ENCODE measurements around the gene PDE4D. TPM values are rescaled to one million over a fixed set of nuclear protein-coding genes. Genes with fewer than 3 reads are reported as not detected.

Gene PDE4D
- total RNA-seq, 1 donor from 2014 or later, result 2.3 TPM

DNA sequence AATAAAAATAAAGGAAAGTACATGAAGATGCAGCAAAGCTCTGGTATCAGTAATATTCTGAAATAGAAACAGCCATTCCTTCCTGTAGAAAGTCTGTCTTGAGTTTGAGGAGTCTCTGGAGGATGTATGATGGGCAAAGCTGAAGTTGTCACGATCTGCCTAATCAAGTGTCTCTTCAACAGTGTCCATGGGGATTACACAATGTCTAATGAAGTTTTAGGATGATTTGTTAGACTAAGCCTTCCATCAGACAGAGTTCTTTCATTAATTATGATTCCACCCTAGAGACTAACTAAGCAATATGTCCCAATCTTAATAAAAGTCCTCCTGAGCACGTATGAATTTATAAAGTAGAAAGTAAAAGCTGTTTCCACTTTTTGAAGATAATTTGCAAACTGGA is 26.9 kb downstream of the PDE4D start:
- Mint-ChIP-seq H3K9me3 (no peaks in the 10 kb centered on the region), H3K27me3 (ENCODE audit: insufficient read depth, low read depth) (peaks cover 2% of the 10 kb centered on the region), H3K4me3 (no peak overlapping the region), H3K27ac (no peak overlapping the region), H3K36me3 (no peaks in the 10 kb centered on the region), H3K4me1 (peaks cover 12% of the 10 kb centered on the region)
- H3K36me3 ChIP-seq, result no peaks in the 10 kb centered on the region
- H3K79me2 ChIP-seq (ENCODE audit: low read depth), result no peaks in the 10 kb centered on the region
- H3K4me3 ChIP-seq, result no peak overlapping the region
- no peak overlapping the region for H3K9ac ChIP-seq
- no peak for TF ChIP-seq EZH2phosphoT487 (IDR thresholded peaks at IDR 0.05)
- TF ChIP-seq EZH2 (IDR thresholded peaks at IDR 0.05), result no peak
- TF ChIP-seq CTCF (IDR thresholded peaks at IDR 0.05), result no peak
- H4K20me1 ChIP-seq (ENCODE audit: low read depth), result no peaks in the 10 kb centered on the region
- no peaks in the 10 kb centered on the region for H3K9me3 ChIP-seq (ENCODE audit: low read depth)
- no peak overlapping the region for H2AFZ ChIP-seq (replicated peaks)
- no peak overlapping the region for H3K27ac ChIP-seq
- no peaks in the 10 kb centered on the region for H3F3A ChIP-seq (ENCODE audit: low read depth)
- no peaks in the 10 kb centered on the region for H3K27me3 ChIP-seq
- H3K4me1 ChIP-seq, result no peaks in the 10 kb centered on the region
- no peak for DNase-seq (ENCODE audit: low spot score)
- no peak overlapping the region for H3K4me2 ChIP-seq

DNA sequence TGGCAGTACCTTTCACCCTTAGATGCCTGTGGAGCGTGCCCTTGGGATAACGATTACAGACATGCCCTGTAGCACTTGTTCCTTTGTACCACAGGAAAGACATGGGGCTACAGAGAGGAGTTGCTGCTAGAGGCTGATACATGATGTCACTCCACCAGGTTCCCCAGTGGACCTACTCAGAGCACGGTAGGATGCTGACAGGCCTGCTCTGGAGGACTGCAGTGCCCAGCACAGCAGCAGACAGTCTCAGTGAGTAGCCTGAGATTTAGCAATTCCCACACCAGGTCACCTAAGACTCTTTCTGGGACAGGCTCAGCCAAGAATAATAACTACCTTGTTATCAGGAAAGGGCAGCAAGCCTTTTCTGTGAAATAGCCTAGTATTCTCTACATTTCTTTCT is 28.8 kb downstream of the PDE4D start:
- no peaks in the 10 kb centered on the region for H3K27me3 ChIP-seq
- H3K79me2 ChIP-seq (ENCODE audit: low read depth), result no peaks in the 10 kb centered on the region
- no peak overlapping the region for H3K4me2 ChIP-seq
- Mint-ChIP-seq H3K4me1 (peaks cover 12% of the 10 kb centered on the region), H3K27ac (no peak overlapping the region), H3K27me3 (ENCODE audit: insufficient read depth, low read depth) (peaks cover 2% of the 10 kb centered on the region), H3K9me3 (no peaks in the 10 kb centered on the region), H3K36me3 (no peaks in the 10 kb centered on the region), H3K4me3 (no peak overlapping the region)
- no peaks in the 10 kb centered on the region for H3K36me3 ChIP-seq
- no peaks in the 10 kb centered on the region for H3K4me1 ChIP-seq
- no peaks in the 10 kb centered on the region for H3F3A ChIP-seq (ENCODE audit: low read depth)
- TF ChIP-seq EZH2phosphoT487 (IDR thresholded peaks at IDR 0.05), result no peak
- no peak for TF ChIP-seq EZH2 (IDR thresholded peaks at IDR 0.05)
- no peak for TF ChIP-seq CTCF (IDR thresholded peaks at IDR 0.05)
- no peak overlapping the region for H2AFZ ChIP-seq (replicated peaks)
- H3K9me3 ChIP-seq (ENCODE audit: low read depth), result no peaks in the 10 kb centered on the region
- no peaks in the 10 kb centered on the region for H4K20me1 ChIP-seq (ENCODE audit: low read depth)
- H3K27ac ChIP-seq, result no peak overlapping the region
- H3K4me3 ChIP-seq, result no peak overlapping the region
- no peak overlapping the region for H3K9ac ChIP-seq
- DNase-seq (ENCODE audit: low spot score), result no peak

GRCh38 chr5:59863777-59864176 is 29.7 kb downstream of the PDE4D start:
- Histone ChIP-seq H3K9ac (no peak overlapping the region), H3F3A (ENCODE audit: low read depth) (no peaks in the 10 kb centered on the region), H3K4me1 (no peaks in the 10 kb centered on the region), H3K4me2 (no peak overlapping the region), H3K27me3 (no peaks in the 10 kb centered on the region), H2AFZ (replicated peaks) (no peak overlapping the region), H3K79me2 (ENCODE audit: low read depth) (no peaks in the 10 kb centered on the region), H3K9me3 (ENCODE audit: low read depth) (no peaks in the 10 kb centered on the region), H3K27ac (no peak overlapping the region), H3K4me3 (no peak overlapping the region), H3K36me3 (no peaks in the 10 kb centered on the region), H4K20me1 (ENCODE audit: low read depth) (no peaks in the 10 kb centered on the region)
- H3K4me3 Mint-ChIP-seq, result no peak overlapping the region
- no peaks in the 10 kb centered on the region for H3K9me3 Mint-ChIP-seq
- DNase-seq (ENCODE audit: low spot score), result no peak
- peaks cover 12% of the 10 kb centered on the region for H3K4me1 Mint-ChIP-seq
- H3K36me3 Mint-ChIP-seq, result no peaks in the 10 kb centered on the region
- peaks cover 2% of the 10 kb centered on the region for H3K27me3 Mint-ChIP-seq (ENCODE audit: insufficient read depth, low read depth)
- no peak for TF ChIP-seq CTCF (IDR thresholded peaks at IDR 0.05)
- no peak for TF ChIP-seq EZH2phosphoT487 (IDR thresholded peaks at IDR 0.05)
- no peak for TF ChIP-seq EZH2 (IDR thresholded peaks at IDR 0.05)
- no peak overlapping the region for H3K27ac Mint-ChIP-seq

Measured in neural progenitor cell (in vitro differentiated cells).